Omental fat pad (tissue), 4 donors: ENCODE data around the gene ILK. TPM values are rescaled to one million over a fixed set of nuclear protein-coding genes. Genes with fewer than 3 reads are reported as not detected.

Experiments used
- ATAC-seq: fragments of 150-250 bp; one replicate; pipeline ENCODE4 v1.9.1; 2016; ENCODE audit warnings: mild to moderate bottlenecking, moderate library complexity; ENCODE audit not compliant: low FRiP score
- DNase-seq: peaks from one replicate; pipeline ENCODE4 v3.0.0-alpha.2; 2019; ENCODE audit warnings: low spot score
- CTCF ChIP-seq, 3 donors: fragments of 450-650 bp; IDR thresholded peaks; one replicate each; pipeline ENCODE4 v1.5.1; 2016 to 2017; ENCODE audit warnings: antibody characterized with exemption in 3 of 3, mild to moderate bottlenecking in 3 of 3, moderate library complexity in 2 of 3
- total RNA-seq, 4 donors: library from RNA; depleted of rRNA; stranded (reverse); fragments of >200 nt; gene quantifications; one replicate each; pipeline ENCODE4 v1.1.0, GENCODE V29; 2016

ILK gene
- total RNA-seq, 4 donors from 2014 or later: 92.1 to 189 (median 118) TPM

GRCh38 chr11:6631361-6631890, 27.9 kb downstream of the ILK start:
- no peak for ATAC-seq
- DNase-seq: no peak
- no peak for TF ChIP-seq CTCF (IDR thresholded peaks at IDR 0.05)

DNA sequence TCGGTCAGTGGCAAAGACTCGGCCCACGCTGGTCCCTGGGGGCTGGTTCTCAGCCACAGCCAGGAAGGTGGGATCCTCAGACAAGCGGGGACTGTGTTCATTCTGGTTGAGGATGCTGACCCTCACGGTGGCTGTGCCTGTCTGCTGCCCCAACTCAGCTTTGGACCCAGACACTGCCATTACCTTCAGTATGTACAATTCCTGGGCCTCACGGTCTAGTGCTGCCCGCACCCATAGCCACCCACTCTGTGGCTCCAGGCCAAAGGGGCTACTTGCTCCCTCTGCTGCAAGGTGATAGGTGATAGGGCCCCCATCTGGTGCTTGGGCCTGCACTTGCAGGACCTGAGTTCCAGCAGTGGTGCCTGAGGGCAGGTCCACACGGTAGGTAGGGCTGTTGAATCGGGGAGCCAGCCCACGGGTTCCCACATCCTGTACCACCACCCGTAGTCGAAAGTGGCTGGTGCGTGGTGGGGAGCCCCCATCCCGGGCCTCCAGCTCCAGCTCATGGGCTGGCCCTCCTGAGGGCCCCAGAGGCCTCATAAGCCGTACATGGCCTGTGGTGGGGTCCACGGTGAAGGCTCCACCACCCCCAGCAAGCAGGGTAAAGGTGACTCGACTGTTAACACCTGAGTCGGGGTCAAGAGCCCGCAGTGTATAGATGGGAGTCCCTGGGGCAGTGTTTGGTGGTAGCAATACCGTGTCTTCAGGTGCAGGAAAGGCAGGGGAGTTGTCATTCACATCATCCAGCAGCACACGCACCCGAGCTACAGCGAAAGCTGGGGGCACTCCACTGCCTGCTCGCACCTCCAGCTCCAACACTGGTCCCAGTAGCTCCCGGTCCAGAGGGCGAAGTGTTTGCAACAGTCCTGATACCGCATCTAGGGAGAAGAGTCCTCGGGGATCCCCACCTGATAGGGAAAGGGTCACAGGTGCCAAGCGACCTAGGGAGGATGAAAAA, 28.8 kb downstream of the ILK start:
- TF ChIP-seq CTCF (IDR thresholded peaks at IDR 0.05): no peak
- ATAC-seq (no peak), DNase-seq (no peak)

DNA sequence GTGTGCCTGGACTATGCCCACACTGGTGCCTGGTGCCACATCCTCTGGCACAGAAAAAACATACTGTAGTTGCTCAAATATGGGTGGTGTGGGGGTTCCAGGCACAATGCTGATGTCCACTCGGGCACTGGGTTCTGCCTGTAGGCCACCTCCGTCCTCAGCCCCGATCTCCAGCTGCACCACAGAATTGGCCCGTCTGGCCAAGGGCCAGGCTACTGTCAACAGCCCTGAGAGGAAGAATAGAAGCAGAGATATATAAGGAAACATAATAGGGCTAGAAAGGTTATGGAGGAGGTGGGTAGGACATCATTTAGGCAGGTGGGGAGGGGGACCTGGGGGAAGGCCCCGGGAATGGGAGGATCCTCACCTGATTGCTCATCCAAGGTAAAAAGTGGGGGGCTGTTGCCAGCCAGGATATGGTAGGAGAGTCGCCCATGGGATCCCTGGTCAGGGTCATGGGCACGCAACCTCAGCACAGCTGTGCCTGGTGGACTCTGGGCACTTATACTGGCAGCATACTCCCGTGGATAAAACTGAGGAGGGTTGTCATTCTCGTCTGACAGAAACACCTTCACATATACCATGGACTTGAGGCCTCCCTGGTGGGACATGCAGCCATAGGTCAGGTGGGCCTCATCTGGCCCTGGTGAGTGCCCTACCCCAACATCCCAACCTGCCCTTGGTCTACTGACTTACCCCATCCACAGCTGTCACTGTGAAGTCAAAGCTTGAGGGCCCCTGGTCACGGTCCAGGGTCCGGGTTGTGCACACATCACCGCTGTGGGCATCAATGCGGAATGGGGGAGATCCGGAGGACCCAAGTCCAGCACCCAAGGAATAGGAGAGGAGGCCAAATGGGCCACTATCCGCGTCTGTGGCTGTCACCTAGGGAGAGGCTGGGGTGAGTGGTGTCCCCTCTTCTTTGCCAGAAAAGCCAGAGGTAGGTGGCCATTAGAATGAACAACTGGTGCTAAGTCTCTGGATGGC, 30.1 kb downstream of the ILK start:
- ATAC-seq (no peak), DNase-seq (no peak)
- TF ChIP-seq CTCF (IDR thresholded peaks at IDR 0.05): no peak

DNA sequence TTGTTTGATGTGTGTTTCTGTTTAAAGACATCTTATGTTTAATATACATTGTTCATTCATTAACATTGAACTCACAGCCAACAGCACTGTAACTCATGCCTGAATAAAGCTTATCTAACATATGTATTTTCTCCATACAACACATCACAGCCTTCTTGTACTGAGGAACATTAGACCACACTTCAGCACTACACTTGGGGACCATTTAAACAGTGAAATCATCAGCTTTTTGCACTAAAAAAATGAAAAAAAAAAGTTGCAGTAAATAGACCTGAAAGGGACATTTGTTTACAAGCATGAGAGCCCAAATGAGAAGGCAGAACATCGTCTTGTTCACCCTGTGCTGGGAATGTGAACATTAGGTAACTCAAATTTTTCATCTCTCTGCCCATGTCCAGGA, 31.0 kb downstream of the ILK start:
- DNase-seq (no peak), ATAC-seq (no peak)
- no peak for TF ChIP-seq CTCF (IDR thresholded peaks at IDR 0.05)

GRCh38 chr11:6635082-6635932, 31.7 kb downstream of the ILK start:
- no peak for TF ChIP-seq CTCF (IDR thresholded peaks at IDR 0.05)
- ATAC-seq: peak; percentile 22
- DNase-seq: no peak

- no peak for ATAC-seq
- TF ChIP-seq CTCF (IDR thresholded peaks at IDR 0.05): no peak
- DNase-seq: no peak
Measured at GRCh38 chr11:6636480-6636879, 32.9 kb downstream of the ILK start.
